NCI-H524 (cell line): ENCODE data around the gene SERINC3.
A peak's percentile ranks its signal among the peaks of the same experiment; 100 is the strongest.
"Not testable (repeated sequence)": the region's sequence is repeated elsewhere in the genome, so short reads cannot be mapped to it uniquely, and the experiment has no call there.

Source experiments
- DNase-seq, 2 experiments: peaks; one replicate each; lab custom pipeline; 2025; lab: John Stamatoyannopoulos, UW

SERINC3 gene

DNA sequence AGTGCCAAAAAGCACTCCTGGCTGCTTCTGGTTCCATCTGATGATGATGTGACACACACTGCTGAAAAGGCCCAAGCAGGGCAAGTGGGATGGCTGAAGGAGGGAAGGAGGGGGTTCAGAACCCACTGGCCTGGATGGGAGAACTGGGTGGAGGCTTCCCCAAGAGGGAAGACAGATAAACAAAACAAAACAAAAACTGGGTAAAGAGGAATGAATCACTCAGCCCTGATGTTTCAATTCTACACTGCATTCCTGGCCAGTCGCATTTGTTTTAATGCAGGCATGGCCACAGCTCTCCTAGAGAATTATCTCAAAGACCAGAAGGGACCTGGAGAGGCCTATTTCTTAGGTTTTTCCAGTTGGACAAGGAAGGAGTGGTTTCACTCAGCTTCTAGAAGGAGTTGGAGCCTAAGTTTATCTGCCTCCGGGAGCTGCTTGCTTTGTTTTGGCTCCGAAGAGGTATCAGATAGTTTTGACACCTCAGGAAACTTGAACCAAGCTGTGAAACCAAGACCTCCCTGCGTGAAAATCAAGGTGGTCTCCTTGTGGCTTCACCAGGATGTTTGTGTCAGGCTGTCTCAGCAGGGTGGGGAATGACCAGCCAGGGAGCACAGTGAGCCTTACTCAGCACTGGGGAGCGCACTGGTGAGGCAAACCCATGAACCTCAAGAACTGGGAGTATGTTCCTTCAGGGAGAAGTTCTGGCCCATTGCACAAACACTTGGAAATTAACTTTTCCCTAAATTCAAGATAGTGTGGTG lies 30.1 kb downstream of the SERINC3 start:
- no peak for DNase-seq

DNA sequence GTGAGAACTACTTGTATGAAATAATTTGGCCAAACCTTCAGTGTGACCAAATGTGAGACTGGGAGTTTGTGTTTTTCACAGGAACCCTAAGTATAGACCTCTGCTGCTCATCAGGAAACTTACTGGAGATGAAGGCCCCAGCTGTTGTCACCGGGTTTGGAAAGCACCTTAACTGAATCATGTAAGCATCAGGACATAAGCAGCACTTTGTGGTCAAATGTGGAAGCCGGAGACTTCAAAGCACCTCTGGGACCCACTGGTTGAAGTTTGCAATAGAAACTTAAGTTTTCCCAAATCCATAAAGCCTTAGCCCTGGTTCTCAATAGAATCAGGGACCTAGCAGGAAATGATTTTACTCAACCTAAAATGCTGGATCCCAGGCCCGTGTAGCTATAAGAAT lies 31.9 kb downstream of the SERINC3 start:
- DNase-seq: no peak

DNA sequence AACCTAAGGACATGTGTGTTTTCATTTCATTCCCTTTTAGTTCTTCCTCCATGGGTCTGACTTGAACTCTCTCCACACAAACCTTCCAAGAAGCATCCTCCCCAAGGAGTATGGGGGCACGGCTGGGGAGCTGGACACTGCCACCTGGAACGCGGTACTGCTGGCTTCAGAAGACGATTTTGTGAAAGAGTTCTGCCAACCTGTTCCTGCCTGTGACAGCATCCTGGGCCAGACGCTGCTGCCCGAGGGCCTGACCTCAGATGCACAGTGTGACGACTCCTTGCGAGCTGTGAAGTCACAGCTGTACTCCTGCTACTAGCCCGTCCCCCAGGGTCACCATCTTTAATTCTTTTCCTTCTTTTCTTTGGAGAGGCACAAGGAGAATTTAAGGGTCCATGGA lies 32.6 kb downstream of the SERINC3 start:
- no peak for DNase-seq

DNA sequence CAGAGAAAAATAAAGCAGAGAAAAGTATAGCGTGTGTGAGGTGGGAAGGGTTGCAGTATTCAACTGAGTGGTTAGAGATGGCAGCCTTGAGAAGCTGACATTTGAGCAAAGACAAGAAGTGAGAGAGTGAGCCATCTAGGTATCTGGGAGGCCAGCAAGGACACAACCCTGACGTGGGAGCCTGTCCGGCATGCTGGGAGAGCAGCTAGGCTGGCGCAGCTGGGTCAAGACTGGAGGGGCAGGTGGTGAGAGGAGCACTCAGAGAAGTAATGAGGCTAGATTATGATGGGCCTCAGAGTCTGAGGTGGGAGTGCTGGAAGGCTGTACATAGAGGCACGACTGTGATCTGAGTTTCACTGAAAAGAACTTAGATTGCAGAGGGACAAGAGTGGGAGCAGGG lies 33.3 kb downstream of the SERINC3 start:
- no peak for DNase-seq

DNA sequence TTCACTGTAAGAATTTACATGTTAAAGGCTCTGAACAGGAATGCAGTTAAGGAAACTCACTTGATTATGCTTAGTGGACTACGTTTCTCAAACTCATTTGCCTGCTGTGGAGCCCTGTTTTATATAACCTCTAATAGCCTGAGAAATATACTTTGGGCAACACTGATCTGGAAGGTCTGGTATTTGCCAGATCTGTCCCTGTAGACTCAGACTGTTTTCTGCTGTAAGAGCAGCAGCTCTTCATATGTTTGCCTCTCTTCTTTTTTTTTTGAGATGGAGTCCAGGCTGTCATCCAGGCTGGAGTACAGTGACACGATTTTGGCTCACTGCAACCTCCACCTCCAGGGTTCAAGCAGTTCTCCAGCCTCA lies 36.1 kb downstream of the SERINC3 start:
- no peak for DNase-seq

DNA sequence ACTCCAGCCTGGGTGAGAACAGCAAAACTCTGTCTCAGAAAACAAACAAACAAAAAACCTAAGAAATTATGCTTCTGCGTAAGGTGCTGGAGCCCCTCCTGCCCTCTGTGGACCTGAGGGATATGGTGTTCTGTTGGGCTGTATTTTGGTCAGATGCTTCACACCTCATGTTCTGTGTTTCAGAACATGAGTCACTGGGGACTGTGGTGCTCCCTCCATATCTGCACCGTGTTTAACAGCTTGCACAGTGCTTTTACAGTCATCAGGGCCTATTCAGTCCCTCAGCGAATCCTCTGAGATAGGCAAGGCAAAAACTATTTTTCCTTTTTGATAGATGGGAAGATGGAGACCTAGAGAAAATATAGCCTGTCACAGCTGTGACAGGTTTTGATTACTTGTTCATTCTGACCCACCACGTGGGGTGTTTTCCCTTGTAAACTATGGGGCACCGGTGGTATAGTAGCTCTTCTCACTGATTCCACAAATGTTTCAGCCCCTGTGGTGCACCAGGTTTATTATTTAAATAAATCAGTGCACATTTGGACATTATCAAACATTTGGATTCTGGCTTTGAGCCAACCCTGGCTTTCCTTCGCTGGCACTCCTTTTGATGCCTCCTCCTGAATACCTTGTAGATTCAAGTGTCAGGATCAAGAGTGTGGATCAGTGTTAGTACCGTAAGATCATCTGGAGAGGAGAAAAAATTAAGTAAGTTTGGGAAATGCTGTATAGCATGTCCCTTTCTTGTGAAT lies 36.6 kb downstream of the SERINC3 start:
- DNase-seq: no peak

DNA sequence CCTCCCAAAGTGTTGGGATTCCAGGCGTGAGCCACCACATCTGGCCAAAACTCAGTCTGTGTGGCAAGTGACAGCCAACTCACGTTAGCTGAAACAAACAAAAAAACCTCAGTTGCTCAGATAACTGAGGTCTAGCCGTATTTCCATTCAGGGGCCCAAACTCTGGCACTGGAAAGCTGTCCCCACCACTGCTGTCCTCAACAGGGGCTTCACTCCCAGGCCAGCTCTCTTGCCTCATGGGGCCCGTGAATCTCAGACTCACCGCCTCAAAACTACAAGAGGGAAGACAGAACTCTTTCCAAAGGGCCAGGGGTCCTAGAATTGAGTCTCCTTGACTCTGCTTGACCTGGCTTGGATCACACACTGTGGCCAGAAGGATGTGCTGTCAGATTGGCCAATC lies 38.8 kb downstream of the SERINC3 start:
- no peak for DNase-seq

DNA sequence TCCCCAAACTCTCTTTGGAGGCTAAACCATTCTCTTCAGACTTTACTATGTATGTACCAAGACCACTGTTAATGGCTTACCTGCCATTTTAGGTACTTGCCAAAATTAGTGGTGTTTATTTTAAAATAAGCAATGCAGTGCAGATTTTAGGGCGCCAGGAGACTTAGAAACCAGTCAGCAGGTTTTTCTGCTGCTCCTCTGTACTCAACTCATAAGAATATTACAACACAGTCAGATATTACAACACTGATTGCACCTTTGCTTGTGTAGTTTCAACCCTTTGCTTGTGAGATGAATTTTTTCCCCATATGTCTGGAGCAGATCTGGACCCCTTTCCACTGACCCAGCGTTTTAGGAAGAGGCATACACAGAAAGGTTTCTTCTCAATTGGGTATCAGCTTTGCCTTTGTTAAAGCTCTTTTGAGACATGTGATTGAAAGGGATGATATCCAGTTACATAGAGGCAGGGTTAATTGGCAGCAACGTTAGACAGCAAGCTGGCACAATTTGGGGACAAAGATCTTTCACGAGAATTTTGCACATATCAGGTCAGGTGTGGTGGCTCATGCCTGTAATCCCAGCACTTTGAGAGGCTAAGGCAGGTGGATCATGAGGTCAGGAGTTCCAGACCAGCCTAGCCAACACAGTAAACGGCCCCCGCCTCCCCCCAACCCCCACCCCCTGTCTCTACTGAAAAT lies 40.0 kb downstream of the SERINC3 start:
- no peak for DNase-seq

DNA sequence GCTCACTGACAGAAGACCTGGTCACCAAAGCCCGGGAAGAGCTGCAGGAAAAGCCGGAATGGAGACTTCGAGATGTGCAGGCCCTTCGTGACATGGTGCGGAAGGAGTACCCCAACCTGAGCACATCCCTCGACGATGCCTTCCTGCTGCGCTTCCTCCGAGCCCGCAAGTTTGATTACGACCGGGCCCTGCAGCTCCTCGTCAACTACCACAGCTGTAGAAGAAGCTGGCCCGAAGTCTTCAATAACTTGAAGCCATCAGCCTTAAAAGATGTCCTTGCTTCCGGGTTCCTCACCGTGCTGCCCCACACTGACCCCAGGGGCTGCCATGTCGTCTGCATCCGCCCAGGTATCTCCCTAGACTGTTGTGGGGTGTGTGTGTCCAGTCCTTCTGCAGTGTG lies 41.8 kb downstream of the SERINC3 start:
- DNase-seq: no peak

DNA sequence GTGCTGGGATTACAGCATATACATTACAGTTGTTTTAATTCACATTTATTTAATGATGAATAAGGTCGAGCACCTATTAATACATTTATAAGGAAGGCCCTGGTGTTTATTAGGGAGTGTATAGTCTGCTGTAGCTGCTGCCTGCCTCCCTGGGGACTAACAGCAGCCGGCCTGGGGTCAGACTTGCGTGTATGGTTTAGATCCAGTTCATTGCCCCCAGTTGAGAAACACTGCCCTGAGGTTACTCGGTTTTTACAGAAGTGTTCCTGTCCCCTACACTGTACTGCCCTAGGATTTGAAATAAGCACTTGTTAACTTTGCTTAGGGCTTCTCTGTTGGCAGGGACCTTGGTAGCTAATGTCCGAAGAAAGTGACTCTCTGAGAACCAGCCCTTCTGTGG lies 42.2 kb downstream of the SERINC3 start:
- DNase-seq: no peak

DNA sequence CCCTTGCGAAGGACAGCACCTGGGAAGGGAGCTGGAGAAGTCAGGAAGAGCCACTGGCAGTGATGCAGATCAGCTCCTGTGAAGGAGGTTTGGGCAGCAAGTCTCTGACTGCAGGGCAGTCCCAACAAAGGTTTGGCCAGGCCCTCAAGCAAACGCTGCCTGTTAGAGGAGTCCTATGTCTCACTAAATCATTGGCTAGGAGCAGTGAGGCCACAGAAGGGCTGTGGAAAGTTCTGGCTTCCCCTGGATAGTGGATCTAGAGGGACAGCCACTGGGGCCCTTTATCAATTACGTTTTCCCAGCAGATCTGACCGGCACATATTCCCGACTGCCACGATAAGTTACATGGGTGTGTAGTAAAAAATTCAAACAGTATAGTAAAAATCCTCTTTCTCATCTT lies 43.7 kb downstream of the SERINC3 start:
- no peak for DNase-seq

DNA sequence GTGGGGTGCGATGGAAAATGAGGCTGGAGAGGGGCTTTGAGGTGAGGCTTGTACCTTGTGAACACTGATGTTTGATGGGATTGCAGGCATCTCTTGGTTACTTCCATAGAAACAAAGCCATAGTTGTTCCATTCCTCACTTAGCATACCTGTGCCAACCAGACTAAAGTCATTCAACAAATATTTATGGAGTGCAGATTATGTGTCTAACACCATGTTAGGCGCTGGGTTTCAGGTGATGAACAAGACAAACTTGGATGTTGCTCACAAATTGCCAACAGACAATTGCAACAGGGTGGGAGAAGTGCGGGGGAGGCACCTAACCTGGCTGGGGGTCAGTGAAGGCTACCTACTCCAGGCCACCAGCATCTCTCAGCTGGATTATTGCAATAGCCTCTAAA lies 44.7 kb downstream of the SERINC3 start:
- no peak for DNase-seq

DNA sequence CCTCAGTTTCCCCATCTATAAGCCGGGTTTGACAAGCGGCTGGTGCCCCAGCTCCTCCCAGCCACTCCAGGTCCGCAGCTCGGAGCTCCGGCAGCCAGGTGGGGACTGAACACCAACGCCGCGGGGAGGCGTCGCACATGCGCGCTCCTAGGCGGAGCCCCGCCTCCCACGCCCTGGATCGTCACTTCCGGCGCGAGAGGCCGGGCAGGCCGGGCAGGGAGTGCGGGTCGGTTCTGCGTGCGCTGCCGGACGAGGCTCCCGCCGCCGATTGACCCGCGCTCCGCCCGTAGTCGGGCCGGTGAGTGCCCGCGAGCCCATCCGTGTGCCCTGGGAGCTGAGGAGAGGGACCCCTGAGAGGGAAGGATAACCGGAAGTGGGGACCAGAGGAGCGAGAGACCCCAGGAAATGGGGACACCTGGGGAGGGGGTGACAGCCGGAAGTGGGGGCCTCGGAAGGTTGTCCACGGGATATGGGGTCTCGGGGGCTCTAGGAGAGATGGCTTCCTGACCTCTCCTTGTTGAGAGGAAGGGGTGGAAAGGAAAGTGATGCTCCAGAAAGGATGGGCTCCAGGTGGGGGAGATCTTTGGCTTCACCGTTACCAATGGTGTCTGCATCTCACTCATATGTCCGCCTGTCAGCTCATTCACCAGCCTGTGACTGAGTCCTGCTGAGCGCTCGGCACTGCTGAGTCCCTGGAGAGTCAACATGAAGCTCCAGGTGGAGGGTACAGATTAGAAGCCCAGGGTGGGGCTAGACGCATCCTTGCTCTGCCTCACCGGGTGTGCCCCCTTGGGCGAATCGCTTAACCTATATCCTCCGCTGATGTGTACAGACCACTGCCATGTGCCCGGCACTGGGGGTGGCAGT lies 45.9 kb downstream of the SERINC3 start, which contains the start of gene TTPAL:
TTPAL (plus strand) TSS at position 181 of the 867 bp plus-strand sequence. CDS start 4,126 bp downstream, outside the sequence.
- DNase-seq: peak; percentile 84 to 90

DNA sequence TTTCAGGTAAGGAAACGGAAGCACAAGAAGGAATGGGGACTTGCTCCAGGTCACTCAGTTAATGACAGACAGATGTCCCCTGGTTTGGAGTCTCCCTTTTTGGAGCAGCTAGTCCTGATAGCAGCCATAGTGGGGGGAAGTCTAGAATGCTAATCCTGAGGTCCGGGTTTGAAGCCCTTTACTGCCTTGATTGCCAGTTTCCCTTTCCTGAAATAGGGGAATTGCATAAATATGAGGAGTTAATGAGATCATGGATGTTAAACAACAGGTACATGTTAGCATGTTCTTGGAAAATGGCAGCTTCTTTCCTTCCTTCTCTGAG lies 46.5 kb downstream of the SERINC3 start:
- DNase-seq: no peak

DNA sequence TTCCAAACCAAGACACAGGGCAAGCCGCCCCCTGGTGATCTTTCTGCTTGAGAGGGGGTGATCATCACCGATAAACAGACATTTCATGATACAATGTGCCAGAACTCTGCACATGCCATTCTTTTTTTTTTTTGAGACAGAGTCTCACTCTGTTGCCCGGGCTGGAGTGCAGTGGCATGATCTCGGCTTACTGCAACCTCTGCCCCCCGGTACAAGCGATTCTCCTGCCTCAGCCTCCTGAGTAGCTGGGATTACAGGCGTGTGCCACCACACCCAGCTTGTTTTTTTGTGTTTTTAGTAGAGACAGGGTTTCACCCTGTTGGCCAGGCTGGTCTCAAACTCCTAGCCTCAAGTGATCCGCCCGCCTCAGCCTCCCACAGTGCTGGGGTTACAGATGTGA lies 49.6 kb downstream of the SERINC3 start:
- not testable (repeated sequence) for DNase-seq

DNA sequence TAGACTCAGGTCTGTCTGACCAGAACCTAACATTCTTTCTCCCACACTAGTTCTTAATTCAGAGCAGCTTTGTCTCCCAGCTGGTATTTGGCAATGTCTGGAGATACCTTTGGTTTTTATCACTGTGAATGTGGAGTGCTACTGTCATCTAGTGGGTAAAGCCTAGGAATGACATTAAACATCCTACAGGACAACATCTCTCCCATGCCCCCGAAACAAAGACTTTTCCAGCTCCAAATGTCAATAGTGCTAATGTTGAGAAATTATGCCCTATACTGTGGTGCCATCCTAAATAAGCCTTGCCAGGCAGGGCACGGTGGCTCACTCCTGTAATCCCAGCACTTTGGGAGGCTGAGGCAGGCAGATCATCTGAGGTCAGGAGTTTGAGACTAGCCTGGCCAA lies 50.4 kb downstream of the SERINC3 start:
- DNase-seq: peak in 1 of 2 experiments; percentile 39

DNA sequence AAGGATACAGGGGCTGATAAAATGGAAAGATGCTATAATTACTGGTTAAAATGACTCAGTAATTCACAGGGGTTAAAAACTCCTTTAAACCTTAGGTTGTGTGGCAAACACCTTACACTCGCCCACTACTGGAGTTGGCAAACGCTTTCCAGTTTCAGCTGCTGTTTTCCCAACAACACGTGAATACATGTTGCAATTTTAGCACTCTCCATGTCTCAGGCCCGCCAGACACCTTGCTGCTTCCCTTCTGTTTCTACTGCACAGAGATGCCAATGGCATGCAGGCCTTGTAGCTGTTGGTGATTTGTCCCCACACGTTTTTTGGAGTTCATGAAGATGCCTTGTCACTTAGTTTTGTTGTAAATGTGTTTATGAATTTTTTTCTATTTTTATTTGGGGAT lies 51.5 kb downstream of the SERINC3 start:
- no peak for DNase-seq

DNA sequence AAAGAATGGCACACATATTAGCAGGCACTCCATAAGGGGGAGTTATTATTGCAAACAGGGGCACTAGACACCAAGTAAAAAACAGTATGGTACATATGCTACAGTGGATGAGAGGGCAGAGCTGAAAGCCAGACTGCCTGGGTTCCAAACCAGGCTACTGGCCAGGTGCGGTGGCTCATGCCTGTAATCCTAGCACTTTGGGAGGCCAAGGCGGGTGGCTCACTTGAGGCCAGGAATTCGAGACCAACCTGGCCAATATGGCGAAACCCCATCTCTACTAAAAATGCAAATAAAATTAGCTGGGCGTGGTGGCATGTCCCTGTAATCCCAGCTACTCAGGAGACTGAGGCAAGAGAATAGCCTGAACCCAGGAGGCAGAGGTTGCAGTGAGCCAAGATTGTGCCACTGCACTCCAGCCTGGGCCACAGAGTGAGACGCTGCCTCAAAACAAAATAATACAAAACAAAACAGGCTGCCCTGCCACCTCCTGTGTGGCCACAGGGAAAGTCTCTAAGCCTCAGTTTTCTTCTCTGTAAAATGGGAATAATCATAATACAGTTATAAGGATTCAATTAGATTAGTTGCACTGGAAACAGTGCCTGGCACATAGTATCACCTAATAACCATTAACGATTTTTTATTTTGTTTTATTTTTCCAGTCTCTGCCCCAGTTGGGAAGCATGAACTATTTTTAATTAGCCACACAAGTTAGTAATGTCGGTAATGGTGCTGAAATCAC lies 53.7 kb downstream of the SERINC3 start:
- no peak for DNase-seq

DNA sequence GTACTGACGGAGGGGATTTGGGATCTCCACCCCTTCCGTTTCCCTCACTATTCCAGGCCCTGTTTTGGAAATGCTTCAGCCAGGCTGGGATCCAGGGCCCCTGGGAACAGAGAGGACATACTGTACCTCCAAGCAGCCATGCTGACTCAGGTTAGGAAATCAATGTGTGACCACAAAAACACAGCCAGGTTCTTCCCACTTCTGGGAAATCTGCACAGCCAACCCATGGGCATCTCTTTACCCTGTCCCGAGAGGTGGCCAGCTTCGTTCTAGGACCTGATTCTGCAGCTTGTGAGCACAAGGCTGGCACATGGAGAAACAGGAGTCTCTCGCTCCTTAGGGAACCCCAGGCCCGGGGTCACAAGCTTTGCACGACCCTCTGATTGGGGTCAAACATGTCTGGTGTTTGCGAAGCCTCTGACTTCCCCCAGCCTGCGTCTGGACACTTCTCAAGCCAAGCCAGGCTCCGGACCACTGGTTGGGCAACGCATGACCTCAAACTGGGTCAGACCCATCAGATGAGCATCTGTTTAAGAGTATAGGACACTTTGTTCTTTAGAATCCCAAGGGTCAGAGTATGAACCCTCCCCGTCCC lies 54.5 kb downstream of the SERINC3 start:
- no peak for DNase-seq

DNA sequence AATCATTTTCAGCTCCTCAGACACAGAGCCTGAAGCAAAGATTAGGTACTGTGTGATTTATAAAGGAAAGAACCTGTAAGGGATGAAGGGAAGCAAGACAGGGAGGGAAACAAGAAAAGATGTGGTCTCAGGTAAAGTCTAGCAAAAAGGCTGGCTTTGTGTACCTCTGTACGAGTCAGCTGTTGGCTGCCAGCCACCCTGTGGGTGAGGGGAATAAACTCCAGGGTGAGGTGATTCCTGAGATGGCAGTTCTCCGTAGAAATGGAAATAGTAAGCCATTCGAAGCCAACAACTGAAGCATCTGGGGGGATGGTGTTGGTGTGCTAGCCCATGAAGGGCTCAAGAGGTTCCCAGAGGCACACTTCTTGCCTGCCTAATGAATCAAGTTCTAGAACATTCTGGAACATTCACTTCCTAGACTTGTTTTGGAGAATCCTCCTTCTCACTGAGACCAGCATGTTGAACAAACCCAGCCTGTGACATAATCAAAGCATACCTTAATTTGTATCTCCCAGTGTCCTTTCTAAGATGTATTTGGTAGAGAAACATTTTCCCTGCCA lies 56.8 kb downstream of the SERINC3 start:
- no peak for DNase-seq

DNA sequence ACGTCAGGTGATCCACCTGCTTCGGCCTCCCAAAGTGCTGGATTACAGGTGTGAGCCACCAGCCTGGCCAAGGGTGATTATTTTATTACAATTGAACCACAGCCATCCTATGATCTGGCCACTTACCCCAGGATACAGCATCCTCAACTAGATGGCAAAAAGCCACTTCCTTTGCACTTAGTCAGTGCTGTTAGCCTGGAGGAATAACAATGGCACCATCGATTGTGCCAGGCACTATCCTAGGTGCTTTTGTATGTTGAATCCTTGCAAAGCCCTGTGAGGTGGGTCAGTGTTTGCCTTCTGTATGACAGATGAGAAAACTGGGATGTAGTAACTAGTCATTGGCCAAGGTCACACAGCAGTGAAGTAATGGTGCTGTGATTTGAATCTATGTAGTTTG lies 57.4 kb downstream of the SERINC3 start:
- DNase-seq: no peak
